CD14-positive monocyte (primary cell): ENCODE results near the gene SGMS1. TPM values are rescaled to one million over a fixed set of nuclear protein-coding genes. Genes with fewer than 3 reads are reported as not detected.
A peak's percentile ranks its signal among the peaks of the same experiment; 100 is the strongest.

Experiments
- DNase-seq, 3 donors: peaks; one replicate each; pipeline ENCODE4 v3.0.0-alpha.2; 2011 to 2022
- H2AFZ ChIP-seq: 2 replicates; pipeline ENCODE4 v1.6.0; 2012; ENCODE audit warnings: mild to moderate bottlenecking, low read depth, low read length, inconsistent platforms; ENCODE audit not compliant: insufficient read depth, poor library complexity, severe bottlenecking
- H3K27ac ChIP-seq, 2 donors: 1 replicate in 1 of 2; 2 replicates in 1 of 2; pipeline ENCODE4 v1.5.1; 2012 to 2013; ENCODE audit warnings: low read length in 2 of 2, control low read depth in 1 of 2, inconsistent platforms in 1 of 2, low read depth in 1 of 2, mild to moderate bottlenecking in 1 of 2
- H3K27me3 ChIP-seq, 2 donors: one replicate each; pipeline versions ENCODE4 v1.6.0 to v1.6.1; 2011 to 2013; ENCODE audit warnings: low read length in 2 of 2; ENCODE audit not compliant: control insufficient read depth in 2 of 2, insufficient read depth in 2 of 2
- H3K36me3 ChIP-seq, 2 donors: replicated peaks in 1 of 2; 1 replicate in 1 of 2; 2 replicates in 1 of 2; pipeline versions ENCODE4 v1.5.1 to v1.6.1; 2012 to 2013; ENCODE audit warnings: low read length in 2 of 2, control low read depth in 1 of 2, inconsistent platforms in 1 of 2, mild to moderate bottlenecking in 1 of 2; ENCODE audit not compliant: insufficient read depth in 2 of 2, control insufficient read depth in 1 of 2
- H3K4me1 ChIP-seq, 2 donors: 1 replicate in 1 of 2; 2 replicates in 1 of 2; pipeline versions ENCODE4 v1.5.1 to v1.6.1; 2012 to 2013; ENCODE audit warnings: low read length in 2 of 2, control low read depth in 1 of 2, inconsistent platforms in 1 of 2, mild to moderate bottlenecking in 1 of 2, moderate library complexity in 1 of 2; ENCODE audit not compliant: insufficient read depth in 2 of 2, control insufficient read depth in 1 of 2
- H3K4me2 ChIP-seq: replicated peaks from 2 replicates; pipeline ENCODE3; 2012; ENCODE audit warnings: low read length, moderate library complexity, mild to moderate bottlenecking; ENCODE audit not compliant: poor library complexity, severe bottlenecking; ENCODE audit errors: extremely low read depth
- H3K4me3 ChIP-seq, 3 experiments: fragments of 200-600 bp in 1 of 3; sonication (generic) in 1 of 3; replicated peaks in 1 of 3; 1 replicate in 2 of 3; 2 replicates in 1 of 3; pipeline ENCODE4 v1.5.1; 2011 to 2013; ENCODE audit warnings: low read length in 3 of 3, mild to moderate bottlenecking in 3 of 3, control low read depth in 2 of 3, low read depth in 2 of 3, inconsistent platforms in 1 of 3, moderate library complexity in 1 of 3
- H3K79me2 ChIP-seq: 2 replicates; pipeline ENCODE4 v1.6.0; 2012; ENCODE audit warnings: mild to moderate bottlenecking, control low read depth, inconsistent platforms, low read length, moderate library complexity; ENCODE audit not compliant: insufficient read depth
- H3K9ac ChIP-seq: 2 replicates; pipeline ENCODE4 v1.6.0; 2017; ENCODE audit warnings: low read length, mild to moderate bottlenecking; ENCODE audit not compliant: insufficient read depth, poor library complexity, severe bottlenecking
- H3K9me3 ChIP-seq, 2 donors: replicated peaks in 1 of 2; 1 replicate in 1 of 2; 2 replicates in 1 of 2; pipeline versions ENCODE4 v1.5.1 to v1.6.1; 2012 to 2013; ENCODE audit warnings: low read length in 2 of 2, control low read depth in 1 of 2; ENCODE audit not compliant: control insufficient read depth in 1 of 2, insufficient read depth in 1 of 2
- H4K20me1 ChIP-seq: 2 replicates; pipeline ENCODE4 v1.6.0; 2012; ENCODE audit warnings: mild to moderate bottlenecking, low read length, control low read depth, moderate library complexity; ENCODE audit not compliant: insufficient read depth
- H3K27ac Mint-ChIP-seq, 7 donors: one replicate each; pipeline ENCODE4 v1.8.0; 2020; ENCODE audit warnings: mild to moderate bottlenecking in 7 of 7, mixed read lengths in 7 of 7, moderate library complexity in 6 of 7, inconsistent platforms in 2 of 7
- H3K27me3 Mint-ChIP-seq, 3 donors: one replicate each; pipeline ENCODE4 v1.8.0; 2021 to 2022; ENCODE audit warnings: low read depth in 3 of 3, mild to moderate bottlenecking in 3 of 3, mixed read lengths in 3 of 3, moderate library complexity in 3 of 3, inconsistent platforms in 1 of 3
- H3K36me3 Mint-ChIP-seq, 2 donors: one replicate each; pipeline ENCODE4 v1.8.0; 2020; ENCODE audit warnings: mixed read lengths in 2 of 2, inconsistent platforms in 1 of 2, mild to moderate bottlenecking in 1 of 2
- H3K4me1 Mint-ChIP-seq: one replicate; pipeline ENCODE4 v1.8.0; 2020; ENCODE audit warnings: mild to moderate bottlenecking, mixed read lengths
- H3K4me3 Mint-ChIP-seq, 2 donors: one replicate each; pipeline ENCODE4 v1.8.0; 2020; ENCODE audit warnings: mild to moderate bottlenecking in 2 of 2, mixed read lengths in 2 of 2, moderate library complexity in 1 of 2
- H3K9me3 Mint-ChIP-seq, 7 donors: one replicate each; pipeline ENCODE4 v1.8.0; 2020 to 2022; ENCODE audit warnings: mixed read lengths in 7 of 7, mild to moderate bottlenecking in 6 of 7, moderate library complexity in 6 of 7, inconsistent platforms in 2 of 7
- WGBS: methylation state at CpG from one replicate; pipeline ENCODE4 v1.1.5; 2013; ENCODE audit warnings: missing lambda C conversion rate; ENCODE audit not compliant: insufficient coverage; 5-methylcytosine and 5-hydroxymethylcytosine counted together
- intact Hi-C, 2 donors: fragments of 100-400 bp; cut with micrococcal nuclease; formaldehyde crosslinking; loops; one replicate each; pipeline versions ENCODE4 v1.15.0 to v1.15.1; 2023
- polyA plus RNA-seq, 3 donors: library from polyadenylated mRNA; depleted of rRNA in 1 of 3; unstranded in 2 of 3; stranded (reverse) in 1 of 3; fragments of 300-500 nt in 2 of 3; fragments of >200 nt in 1 of 3; fragmentation: Illumina TruSeq in 2 of 3; gene quantifications; 1 replicate in 2 of 3; 2 replicates in 1 of 3; pipeline ENCODE4 v1.2.3, GENCODE V29; 2012 to 2021
- TF ChIP-seq, protein P1 (sequence below): fragments of 200-600 bp; IDR thresholded peaks from one replicate; pipeline ENCODE4 v1.8.0; 2022; ENCODE audit warnings: antibody characterized with exemption, mild to moderate bottlenecking

Gene SGMS1
- polyA plus RNA-seq, 3 donors, result 19.5 to 20.6 (median 20.4) TPM

- Histone ChIP-seq H3K27ac (no peak overlapping the region), H3K79me2 (no peaks in the 10 kb centered on the region), H3K9ac (no peak overlapping the region), H3K4me1 (no peaks in the 10 kb centered on the region), H4K20me1 (no peaks in the 10 kb centered on the region), H3K9me3 (no peaks in the 10 kb centered on the region), H3K36me3 (no peaks in the 10 kb centered on the region), H3K4me3 (no peak overlapping the region), H3K4me2 (no peak overlapping the region), H3K27me3 (no peaks in the 10 kb centered on the region), H2AFZ (no peak overlapping the region)
- peak overlapping the region in 2 of 7 donors; percentile 11 to 55 for H3K27ac Mint-ChIP-seq
- H3K4me1 Mint-ChIP-seq, result peaks cover 10% of the 10 kb centered on the region
- H3K27me3 Mint-ChIP-seq, result peaks cover 0 to 1% (median 0%) of the 10 kb centered on the region in 3 donors
- peaks cover 3 to 10% (median 7%) of the 10 kb centered on the region in 7 donors for H3K9me3 Mint-ChIP-seq
- 100% methylated on average over 1 of the region's 1 CpG for WGBS
- no peaks in the 10 kb centered on the region for H3K36me3 Mint-ChIP-seq
- TF ChIP-seq, protein P1, sequence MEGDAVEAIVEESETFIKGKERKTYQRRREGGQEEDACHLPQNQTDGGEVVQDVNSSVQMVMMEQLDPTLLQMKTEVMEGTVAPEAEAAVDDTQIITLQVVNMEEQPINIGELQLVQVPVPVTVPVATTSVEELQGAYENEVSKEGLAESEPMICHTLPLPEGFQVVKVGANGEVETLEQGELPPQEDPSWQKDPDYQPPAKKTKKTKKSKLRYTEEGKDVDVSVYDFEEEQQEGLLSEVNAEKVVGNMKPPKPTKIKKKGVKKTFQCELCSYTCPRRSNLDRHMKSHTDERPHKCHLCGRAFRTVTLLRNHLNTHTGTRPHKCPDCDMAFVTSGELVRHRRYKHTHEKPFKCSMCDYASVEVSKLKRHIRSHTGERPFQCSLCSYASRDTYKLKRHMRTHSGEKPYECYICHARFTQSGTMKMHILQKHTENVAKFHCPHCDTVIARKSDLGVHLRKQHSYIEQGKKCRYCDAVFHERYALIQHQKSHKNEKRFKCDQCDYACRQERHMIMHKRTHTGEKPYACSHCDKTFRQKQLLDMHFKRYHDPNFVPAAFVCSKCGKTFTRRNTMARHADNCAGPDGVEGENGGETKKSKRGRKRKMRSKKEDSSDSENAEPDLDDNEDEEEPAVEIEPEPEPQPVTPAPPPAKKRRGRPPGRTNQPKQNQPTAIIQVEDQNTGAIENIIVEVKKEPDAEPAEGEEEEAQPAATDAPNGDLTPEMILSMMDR, result no peak
- no peak overlapping the region for H3K4me3 Mint-ChIP-seq
- intact Hi-C loops, result no loop called here
- DNase-seq, result no peak
These were observed 329.2 kb downstream of the SGMS1 start for GRCh38 chr10:50294582-50294981.

DNA sequence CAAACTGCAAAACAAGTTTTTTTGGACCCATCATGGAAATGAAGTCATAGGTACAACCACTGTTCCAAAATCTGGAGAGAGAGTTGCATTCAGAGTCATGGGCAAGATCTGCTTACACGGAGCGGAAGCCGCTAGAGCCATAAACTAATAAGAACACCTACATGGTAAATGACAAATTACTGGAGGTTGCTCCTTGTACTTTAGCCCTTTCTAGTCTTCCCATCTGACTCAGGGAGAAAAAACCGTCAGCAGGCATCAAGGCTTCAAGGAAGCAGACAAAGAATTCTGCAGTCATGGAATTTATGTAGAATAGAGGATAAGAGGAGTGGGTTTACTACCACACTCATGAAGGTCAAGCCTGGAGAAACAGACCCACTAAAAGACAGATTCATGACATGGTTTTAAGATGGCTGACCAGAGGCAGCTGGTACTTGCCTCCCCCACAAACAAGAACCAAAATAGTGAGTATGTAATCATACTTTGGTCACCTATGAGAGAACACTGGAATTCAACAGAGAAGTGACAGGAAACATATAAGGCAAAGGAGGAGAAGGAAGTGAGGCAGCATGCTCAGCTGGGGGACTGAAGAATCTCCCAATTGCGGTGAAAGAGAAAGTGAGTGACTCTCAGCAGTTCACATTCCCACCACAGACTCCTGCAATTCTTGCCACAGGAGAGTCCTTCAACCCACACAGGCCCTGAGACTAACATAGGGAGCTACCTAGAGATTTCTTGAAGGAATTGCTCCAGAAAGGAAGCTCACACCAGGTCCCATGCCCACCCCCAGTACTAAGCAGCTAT lies 330.0 kb downstream of the SGMS1 start:
- no CpG with 5 or more reads among the region's 5 CpGs for WGBS
- TF ChIP-seq, protein P1, result no peak
- no peaks in the 10 kb centered on the region for H3K9me3 ChIP-seq
- intact Hi-C loops, result no loop called here
- Mint-ChIP-seq H3K36me3 (no peaks in the 10 kb centered on the region), H3K27ac (peak overlapping the region in 1 of 7 donors; percentile 63), H3K4me1 (peaks cover 10% of the 10 kb centered on the region), H3K9me3 (peaks cover 3 to 9% (median 7%) of the 10 kb centered on the region in 7 donors), H3K27me3 (peaks cover 0 to 1% (median 1%) of the 10 kb centered on the region in 3 donors), H3K4me3 (no peak overlapping the region)
- H3K27ac ChIP-seq, result no peak overlapping the region
- no peaks in the 10 kb centered on the region for H3K36me3 ChIP-seq
- no peaks in the 10 kb centered on the region for H4K20me1 ChIP-seq
- H3K79me2 ChIP-seq, result no peaks in the 10 kb centered on the region
- no peak overlapping the region for H3K4me2 ChIP-seq
- no peaks in the 10 kb centered on the region for H3K27me3 ChIP-seq
- no peaks in the 10 kb centered on the region for H3K4me1 ChIP-seq
- no peak overlapping the region for H3K4me3 ChIP-seq
- DNase-seq, result no peak
- no peak overlapping the region for H3K9ac ChIP-seq
- no peak overlapping the region for H2AFZ ChIP-seq
